GM18867 (cell line): Measurements from ENCODE around the gene PPTC7.
"Not testable (repeated sequence)": the region's sequence is repeated elsewhere in the genome, so short reads cannot be mapped to it uniquely, and the experiment has no call there.

Experiments used
- ATAC-seq: cut with Tn5 transposase; IDR thresholded peaks from one replicate; pipeline ENCODE4 v1.9.1; 2021; ENCODE audit warnings: mild to moderate bottlenecking, moderate library complexity; ENCODE audit not compliant: unreplicated experiment

Gene PPTC7

GRCh38 chr12:110583137-110584059, at the start of gene PPTC7:
Gene PPTC7 (minus strand): TSS chr12:110583318. CDS start chr12:110583031, 287 bp downstream.
- ATAC-seq = peak; percentile 85

- no peak for ATAC-seq
Measured at GRCh38 chr12:110627500-110628195, 44.5 kb upstream of the PPTC7 start.

- no peak for ATAC-seq
Measured at GRCh38 chr12:110622582-110622981, 39.5 kb upstream of the PPTC7 start.

GRCh38 chr12:110619534-110619953, 36.4 kb upstream of the PPTC7 start:
- peak; percentile 46 for ATAC-seq

GRCh38 chr12:110616471-110617115, 33.5 kb upstream of the PPTC7 start:
- ATAC-seq = no peak

GRCh38 chr12:110615171-110615570, 32.1 kb upstream of the PPTC7 start:
- no peak for ATAC-seq

- ATAC-seq = peak; percentile 89
Measured at GRCh38 chr12:110613771-110614684, 30.9 kb upstream of the PPTC7 start, which contains the start of gene TCTN1. Gene TCTN1 (plus strand): TSS chr12:110614129. CDS start chr12:110614183, 54 bp downstream.

- ATAC-seq = no peak
Measured at GRCh38 chr12:110613071-110613770, 30.1 kb upstream of the PPTC7 start.

GRCh38 chr12:110606253-110606611, 23.1 kb upstream of the PPTC7 start:
- no peak for ATAC-seq

- ATAC-seq = not testable (repeated sequence)
Measured at GRCh38 chr12:110602085-110602814, 19.1 kb upstream of the PPTC7 start.

- ATAC-seq = no peak
Measured at GRCh38 chr12:110600254-110600653, 17.1 kb upstream of the PPTC7 start.

- no peak for ATAC-seq
Measured at GRCh38 chr12:110599334-110599733, 16.2 kb upstream of the PPTC7 start.

- no peak for ATAC-seq
Measured at GRCh38 chr12:110597885-110598284, 14.8 kb upstream of the PPTC7 start.

GRCh38 chr12:110592919-110593318, 9.8 kb upstream of the PPTC7 start:
- not testable (repeated sequence) for ATAC-seq

GRCh38 chr12:110592078-110592477, 9.0 kb upstream of the PPTC7 start:
- ATAC-seq = no peak

- no peak for ATAC-seq
Measured at GRCh38 chr12:110591451-110592051, 8.4 kb upstream of the PPTC7 start.

GRCh38 chr12:110590806-110591326, 7.7 kb upstream of the PPTC7 start:
- peak; percentile 64 for ATAC-seq

GRCh38 chr12:110590059-110590458, 6.9 kb upstream of the PPTC7 start:
- no peak for ATAC-seq
